Activated CD4-positive, alpha-beta T cell treated with anti-CD3 and anti-CD28 coated beads, Interleukin-2, amount 10 ng/mL, durations not matched to agents 7 days and 5 days (primary cell): ENCODE data around the gene NFIA. TPM values are rescaled to one million over a fixed set of nuclear protein-coding genes. Genes with fewer than 3 reads are reported as not detected.

Experiments
- CTCF ChIA-PET: fragments of 350-600 bp; sonication (Branson Sonifier 250); formaldehyde crosslinking; loops from one replicate; lab custom pipeline; 2021; ENCODE audit warnings: antibody characterized with exemption; lab: Charles Lee
- POLR2A ChIA-PET: fragments of 350-600 bp; sonication (Branson Sonifier 250); formaldehyde crosslinking; loops from one replicate; lab custom pipeline; 2021; ENCODE audit warnings: antibody characterized with exemption; lab: Charles Lee
- DNase-seq: peaks from one replicate; pipeline ENCODE4 v3.0.0-alpha.2; 2020
- H3K27ac Mint-ChIP-seq: one replicate; pipeline ENCODE4 v1.8.0; 2021; ENCODE audit warnings: mild to moderate bottlenecking, moderate library complexity, mixed read lengths
- H3K27me3 Mint-ChIP-seq: one replicate; pipeline ENCODE4 v1.8.0; 2021; ENCODE audit warnings: mixed read lengths
- H3K36me3 Mint-ChIP-seq: one replicate; pipeline ENCODE4 v1.8.0; 2021; ENCODE audit warnings: low read depth, mixed read lengths
- H3K4me1 Mint-ChIP-seq: one replicate; pipeline ENCODE4 v1.8.0; 2021; ENCODE audit warnings: mixed read lengths
- H3K4me3 Mint-ChIP-seq: one replicate; pipeline ENCODE4 v1.8.0; 2021; ENCODE audit warnings: mild to moderate bottlenecking, moderate library complexity, mixed read lengths
- H3K9me3 Mint-ChIP-seq: one replicate; pipeline ENCODE4 v1.8.0; 2021; ENCODE audit warnings: mixed read lengths
- total RNA-seq, 2 experiments: library from RNA; stranded (reverse); gene quantifications; one replicate each; pipeline ENCODE4 v1.2.3, GENCODE V29; 2021

The NFIA gene
- total RNA-seq, 2 experiments from 2014 or later: 0.97 to 1.6 TPM

GRCh38 chr1:61143821-61144424, 61.6 kb downstream of the NFIA start:
- H3K36me3 Mint-ChIP-seq: no peaks in the 10 kb centered on the region
- no peaks in the 10 kb centered on the region for H3K27me3 Mint-ChIP-seq
- no peak for DNase-seq
- no peaks in the 10 kb centered on the region for H3K4me1 Mint-ChIP-seq
- ChIA-PET POLR2A (no interaction called here), CTCF (interaction anchor here (0.5 kb wide), 1 partner anchor 96 kb away, joined by 3 read pairs; no protein-coding TSS in a partner anchor)
- H3K9me3 Mint-ChIP-seq: no peaks in the 10 kb centered on the region
- no peak overlapping the region for H3K4me3 Mint-ChIP-seq
- no peak overlapping the region for H3K27ac Mint-ChIP-seq

GRCh38 chr1:61149010-61149860, 66.9 kb downstream of the NFIA start:
- ChIA-PET POLR2A (no interaction called here), CTCF (interaction anchor here (0.7 to 1.6 kb wide), 2 partner anchors 38 to 103 kb away, joined by 3 read pairs; no protein-coding TSS in a partner anchor)
- no peaks in the 10 kb centered on the region for H3K4me1 Mint-ChIP-seq
- H3K27me3 Mint-ChIP-seq: peaks cover 5% of the 10 kb centered on the region
- no peak overlapping the region for H3K4me3 Mint-ChIP-seq
- no peak for DNase-seq
- no peak overlapping the region for H3K27ac Mint-ChIP-seq
- no peaks in the 10 kb centered on the region for H3K9me3 Mint-ChIP-seq
- no peaks in the 10 kb centered on the region for H3K36me3 Mint-ChIP-seq

- ChIA-PET POLR2A (no interaction called here), CTCF (no interaction called here)
- H3K36me3 Mint-ChIP-seq: no peaks in the 10 kb centered on the region
- H3K9me3 Mint-ChIP-seq: no peaks in the 10 kb centered on the region
- H3K4me1 Mint-ChIP-seq: no peaks in the 10 kb centered on the region
- H3K4me3 Mint-ChIP-seq: no peak overlapping the region
- no peak overlapping the region for H3K27ac Mint-ChIP-seq
- peaks cover 5% of the 10 kb centered on the region for H3K27me3 Mint-ChIP-seq
- no peak for DNase-seq
These were observed 69.2 kb downstream of the NFIA start for GRCh38 chr1:61151565-61151964.

GRCh38 chr1:61152066-61152465, 69.7 kb downstream of the NFIA start:
- Mint-ChIP-seq H3K9me3 (no peaks in the 10 kb centered on the region), H3K4me1 (peaks cover 2% of the 10 kb centered on the region), H3K4me3 (no peak overlapping the region), H3K27ac (no peak overlapping the region), H3K27me3 (peaks cover 5% of the 10 kb centered on the region), H3K36me3 (no peaks in the 10 kb centered on the region)
- no peak for DNase-seq
- ChIA-PET POLR2A (no interaction called here), CTCF (no interaction called here)

- CTCF ChIA-PET: no interaction called here
- H3K27me3 Mint-ChIP-seq: peaks cover 5% of the 10 kb centered on the region
These were observed 70.2 kb downstream of the NFIA start for GRCh38 chr1:61152469-61153105.

GRCh38 chr1:61156576-61157467, 74.5 kb downstream of the NFIA start:
- DNase-seq: no peak
- ChIA-PET POLR2A (no interaction called here), CTCF (interaction anchor here (1.7 to 2.3 kb wide), 2 partner anchors 107 to 114 kb away, joined by 4 to 7 read pairs; no protein-coding TSS in a partner anchor)
- Mint-ChIP-seq H3K27me3 (peaks cover 7% of the 10 kb centered on the region), H3K4me1 (peaks cover 22% of the 10 kb centered on the region), H3K9me3 (no peaks in the 10 kb centered on the region), H3K4me3 (no peak overlapping the region), H3K27ac (no peak overlapping the region), H3K36me3 (no peaks in the 10 kb centered on the region)

More at GRCh38 chr1:61152469-61153105, 70.2 kb downstream of the NFIA start:
- no peak for DNase-seq
- POLR2A ChIA-PET: no interaction called here
- no peaks in the 10 kb centered on the region for H3K36me3 Mint-ChIP-seq
- no peaks in the 10 kb centered on the region for H3K9me3 Mint-ChIP-seq
- H3K4me3 Mint-ChIP-seq: no peak overlapping the region
- H3K4me1 Mint-ChIP-seq: peaks cover 8% of the 10 kb centered on the region
- H3K27ac Mint-ChIP-seq: no peak overlapping the region

- peaks cover 22% of the 10 kb centered on the region for H3K4me1 Mint-ChIP-seq
- ChIA-PET POLR2A (interaction anchor here (0.5 kb wide), 1 partner anchor 32 kb away, joined by 4 read pairs; no protein-coding TSS in a partner anchor), CTCF (interaction anchor here (0.6 to 2.3 kb wide), 2 partner anchors 108 to 636 kb away, joined by 4 to 7 read pairs; no protein-coding TSS in a partner anchor)
- no peaks in the 10 kb centered on the region for H3K9me3 Mint-ChIP-seq
- no peaks in the 10 kb centered on the region for H3K36me3 Mint-ChIP-seq
- no peak overlapping the region for H3K4me3 Mint-ChIP-seq
- H3K27me3 Mint-ChIP-seq: peaks cover 6% of the 10 kb centered on the region
- H3K27ac Mint-ChIP-seq: no peak overlapping the region
- peak; percentile 9 for DNase-seq
These were observed 75.2 kb downstream of the NFIA start for GRCh38 chr1:61157468-61157987.

GRCh38 chr1:61158591-61158990, 76.2 kb downstream of the NFIA start:
- DNase-seq: no peak
- no peak overlapping the region for H3K27ac Mint-ChIP-seq
- H3K36me3 Mint-ChIP-seq: no peaks in the 10 kb centered on the region
- H3K27me3 Mint-ChIP-seq: peaks cover 5% of the 10 kb centered on the region
- no peaks in the 10 kb centered on the region for H3K9me3 Mint-ChIP-seq
- ChIA-PET CTCF (interaction anchor here (2.3 kb wide), 1 partner anchor 109 kb away, joined by 7 read pairs; no protein-coding TSS in a partner anchor), POLR2A (interaction anchor here (0.7 kb wide), 1 partner anchor 75 kb away, joined by 4 read pairs; no protein-coding TSS in a partner anchor)
- no peak overlapping the region for H3K4me3 Mint-ChIP-seq
- peaks cover 22% of the 10 kb centered on the region for H3K4me1 Mint-ChIP-seq

GRCh38 chr1:61160526-61160925, 78.2 kb downstream of the NFIA start:
- Mint-ChIP-seq H3K4me3 (no peak overlapping the region), H3K27ac (no peak overlapping the region), H3K36me3 (no peaks in the 10 kb centered on the region), H3K9me3 (no peaks in the 10 kb centered on the region), H3K4me1 (peaks cover 22% of the 10 kb centered on the region), H3K27me3 (peaks cover 7% of the 10 kb centered on the region)
- ChIA-PET CTCF (no interaction called here), POLR2A (no interaction called here)
- no peak for DNase-seq

GRCh38 chr1:61162520-61163258, 80.3 kb downstream of the NFIA start:
- H3K9me3 Mint-ChIP-seq: no peaks in the 10 kb centered on the region
- CTCF ChIA-PET: no interaction called here

GRCh38 chr1:61163355-61163754, 81.0 kb downstream of the NFIA start:
- no peak overlapping the region for H3K4me3 Mint-ChIP-seq
- DNase-seq: no peak
- H3K27me3 Mint-ChIP-seq: peaks cover 7% of the 10 kb centered on the region
- no peaks in the 10 kb centered on the region for H3K36me3 Mint-ChIP-seq
- H3K27ac Mint-ChIP-seq: no peak overlapping the region
- H3K4me1 Mint-ChIP-seq: peaks cover 9% of the 10 kb centered on the region
- POLR2A ChIA-PET: no interaction called here
- CTCF ChIA-PET: no interaction called here
- H3K9me3 Mint-ChIP-seq: no peaks in the 10 kb centered on the region

More at GRCh38 chr1:61162520-61163258, 80.3 kb downstream of the NFIA start:
- Mint-ChIP-seq H3K4me1 (peaks cover 13% of the 10 kb centered on the region), H3K27ac (no peak overlapping the region), H3K4me3 (no peak overlapping the region), H3K27me3 (peaks cover 8% of the 10 kb centered on the region), H3K36me3 (no peaks in the 10 kb centered on the region)
- POLR2A ChIA-PET: no interaction called here
- DNase-seq: no peak
